CD8-positive, alpha-beta memory T cell (primary cell): ENCODE results near the gene SH2B3. TPM values are rescaled to one million over a fixed set of nuclear protein-coding genes. Genes with fewer than 3 reads are reported as not detected.
"Not testable (repeated sequence)": the region's sequence is repeated elsewhere in the genome, so short reads cannot be mapped to it uniquely, and the experiment has no call there.

Experiments used
- CTCF ChIA-PET: fragments of 350-600 bp; sonication (Branson Sonifier 250); formaldehyde crosslinking; loops from one replicate; lab custom pipeline; 2021; ENCODE audit warnings: antibody characterized with exemption; lab: Charles Lee
- POLR2A ChIA-PET: fragments of 350-600 bp; sonication (Branson Sonifier 250); formaldehyde crosslinking; loops from one replicate; lab custom pipeline; 2021; ENCODE audit warnings: antibody characterized with exemption; lab: Charles Lee
- DNase-seq, 5 donors: peaks; one replicate each; pipeline versions ENCODE4 v3.0.0 to v3.0.0-alpha.2; 2020 to 2022; ENCODE audit warnings: mixed read lengths in 1 of 5
- H3K27ac ChIP-seq: one replicate; pipeline ENCODE4 v1.7.0; 2013; ENCODE audit warnings: low read depth, mild to moderate bottlenecking, low read length, moderate library complexity
- H3K27me3 ChIP-seq: 2 replicates; pipeline ENCODE4 v1.7.0; 2013; ENCODE audit warnings: low read length, mild to moderate bottlenecking; ENCODE audit not compliant: insufficient read depth, poor library complexity, severe bottlenecking
- H3K36me3 ChIP-seq: 2 replicates; pipeline ENCODE4 v1.7.0; 2013; ENCODE audit warnings: mild to moderate bottlenecking, low read length, moderate library complexity; ENCODE audit not compliant: insufficient read depth
- H3K4me1 ChIP-seq: 2 replicates; pipeline ENCODE4 v1.7.0; 2013; ENCODE audit warnings: mild to moderate bottlenecking, low read length, moderate library complexity; ENCODE audit not compliant: insufficient read depth
- H3K4me3 ChIP-seq: 2 replicates; pipeline ENCODE4 v1.7.0; 2013; ENCODE audit warnings: mild to moderate bottlenecking, low read length
- H3K9me3 ChIP-seq: 2 replicates; pipeline ENCODE4 v1.7.0; 2013; ENCODE audit warnings: mild to moderate bottlenecking, low read length
- H3K27ac Mint-ChIP-seq, 8 donors: one replicate each; pipeline ENCODE4 v1.8.0; 2020 to 2021; ENCODE audit warnings: mixed read lengths in 8 of 8, mild to moderate bottlenecking in 6 of 8, inconsistent platforms in 3 of 8, moderate library complexity in 3 of 8
- H3K27me3 Mint-ChIP-seq, 2 donors: one replicate each; pipeline ENCODE4 v1.8.0; 2020 to 2021; ENCODE audit warnings: mixed read lengths in 2 of 2, mild to moderate bottlenecking in 1 of 2, moderate library complexity in 1 of 2
- H3K36me3 Mint-ChIP-seq, 3 donors: one replicate each; pipeline ENCODE4 v1.8.0; 2020 to 2021; ENCODE audit warnings: mixed read lengths in 3 of 3, inconsistent platforms in 1 of 3, mild to moderate bottlenecking in 1 of 3
- H3K4me1 Mint-ChIP-seq, 3 donors: one replicate each; pipeline ENCODE4 v1.8.0; 2020 to 2021; ENCODE audit warnings: mixed read lengths in 3 of 3, inconsistent platforms in 1 of 3, mild to moderate bottlenecking in 1 of 3
- H3K4me3 Mint-ChIP-seq, 7 donors: one replicate each; pipeline ENCODE4 v1.8.0; 2020 to 2021; ENCODE audit warnings: mixed read lengths in 7 of 7, mild to moderate bottlenecking in 6 of 7, moderate library complexity in 4 of 7, inconsistent platforms in 2 of 7
- H3K9me3 Mint-ChIP-seq, 5 donors: one replicate each; pipeline ENCODE4 v1.8.0; 2020 to 2022; ENCODE audit warnings: mixed read lengths in 5 of 5, mild to moderate bottlenecking in 3 of 5, moderate library complexity in 2 of 5, inconsistent platforms in 1 of 5
- polyA plus RNA-seq: library from polyadenylated mRNA; unstranded; fragments of 300-500 nt; fragmentation: Illumina TruSeq; gene quantifications from one replicate; pipeline ENCODE4 v1.2.3, GENCODE V29; 2021
- total RNA-seq, 2 experiments: library from RNA; stranded (reverse); gene quantifications; one replicate each; pipeline ENCODE4 v1.2.3, GENCODE V29; 2021

The SH2B3 gene
- total and polyA plus RNA-seq, 3 experiments from 2014 or later, result 11.1 to 48.9 (median 46.8) TPM

DNA sequence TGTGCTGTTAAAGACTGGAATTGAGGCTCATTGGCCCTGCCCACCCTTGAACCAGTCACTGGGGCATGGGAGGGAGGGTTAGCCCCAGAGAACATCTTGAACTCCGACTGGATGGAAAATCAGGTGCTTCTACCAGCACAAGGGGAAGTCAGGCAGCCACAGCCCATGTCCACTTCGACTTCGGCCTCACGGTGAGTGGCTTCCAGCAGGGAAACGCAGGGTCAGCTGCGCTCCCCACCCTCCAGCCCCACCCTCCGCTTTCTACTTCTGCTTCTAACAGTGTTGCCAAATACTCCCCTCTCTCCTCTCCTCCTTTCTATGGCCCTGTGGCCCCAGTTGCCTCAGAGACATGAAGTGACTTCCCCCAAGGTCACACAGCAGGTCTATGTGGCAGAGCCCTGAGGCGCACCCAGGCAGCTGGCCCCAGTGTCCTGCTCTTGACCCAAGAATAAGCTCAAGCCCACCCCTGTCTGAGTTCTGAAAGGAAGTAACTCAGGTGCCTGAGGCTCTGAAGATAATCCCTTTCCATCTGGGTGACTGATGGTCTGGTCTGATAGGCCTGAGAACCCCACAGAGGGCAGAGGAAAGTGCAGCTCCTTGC lies 11.9 kb upstream of the SH2B3 start:
- CTCF ChIA-PET, result interaction anchor here (0.9 to 27.8 kb wide), 2 partner anchors 55 to 419 kb away, joined by 3 to 1032 read pairs; no protein-coding TSS in a partner anchor
- POLR2A ChIA-PET, result no interaction called here
- H3K36me3 Mint-ChIP-seq, result no peaks in the 10 kb centered on the region
- Histone ChIP-seq H3K4me3 (no peak overlapping the region), H3K4me1 (peaks cover 8% of the 10 kb centered on the region), H3K9me3 (no peaks in the 10 kb centered on the region), H3K27me3 (no peaks in the 10 kb centered on the region), H3K36me3 (no peaks in the 10 kb centered on the region), H3K27ac (no peak overlapping the region)
- no peak for DNase-seq
- peaks cover 0 to 2% (median 0%) of the 10 kb centered on the region in 5 donors for H3K9me3 Mint-ChIP-seq
- no peak overlapping the region for H3K4me3 Mint-ChIP-seq
- peaks cover 0 to 7% of the 10 kb centered on the region in 2 donors for H3K27me3 Mint-ChIP-seq
- H3K4me1 Mint-ChIP-seq, result peaks cover 6 to 14% (median 6%) of the 10 kb centered on the region in 3 donors
- no peak overlapping the region for H3K27ac Mint-ChIP-seq

DNA sequence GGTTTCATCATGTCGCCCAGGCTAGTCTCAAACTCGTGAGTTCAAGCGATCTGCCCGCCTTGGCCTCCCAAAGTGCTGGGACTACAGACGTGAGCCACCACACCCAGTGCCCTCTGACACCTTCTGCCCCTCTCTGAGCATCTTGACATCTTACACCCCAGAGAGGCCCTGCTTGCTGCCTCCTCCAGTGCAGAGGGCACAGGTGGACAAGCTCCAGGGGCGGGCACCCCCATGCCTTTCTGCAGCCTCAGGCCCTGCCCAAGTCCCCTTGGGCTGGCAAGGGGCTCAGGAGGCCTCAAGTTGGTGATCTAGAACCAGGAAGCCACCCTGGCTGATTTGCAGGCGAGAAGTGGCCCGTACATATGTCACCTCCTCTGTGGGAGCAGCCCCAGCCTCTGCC lies 11.2 kb upstream of the SH2B3 start:
- Histone ChIP-seq H3K27ac (no peak overlapping the region), H3K27me3 (no peaks in the 10 kb centered on the region), H3K9me3 (no peaks in the 10 kb centered on the region), H3K4me1 (peaks cover 8% of the 10 kb centered on the region), H3K4me3 (no peak overlapping the region), H3K36me3 (no peaks in the 10 kb centered on the region)
- Mint-ChIP-seq H3K4me3 (no peak overlapping the region), H3K36me3 (no peaks in the 10 kb centered on the region), H3K27me3 (peaks cover 0 to 7% of the 10 kb centered on the region in 2 donors), H3K4me1 (peaks cover 6 to 19% (median 6%) of the 10 kb centered on the region in 3 donors), H3K27ac (no peak overlapping the region), H3K9me3 (peaks cover 0 to 2% (median 0%) of the 10 kb centered on the region in 5 donors)
- no peak for DNase-seq
- CTCF ChIA-PET, result interaction anchor here (3.8 to 27.8 kb wide), 2 partner anchors 54 to 135 kb away, joined by 75 to 1032 read pairs; no protein-coding TSS in a partner anchor
- POLR2A ChIA-PET, result no interaction called here

DNA sequence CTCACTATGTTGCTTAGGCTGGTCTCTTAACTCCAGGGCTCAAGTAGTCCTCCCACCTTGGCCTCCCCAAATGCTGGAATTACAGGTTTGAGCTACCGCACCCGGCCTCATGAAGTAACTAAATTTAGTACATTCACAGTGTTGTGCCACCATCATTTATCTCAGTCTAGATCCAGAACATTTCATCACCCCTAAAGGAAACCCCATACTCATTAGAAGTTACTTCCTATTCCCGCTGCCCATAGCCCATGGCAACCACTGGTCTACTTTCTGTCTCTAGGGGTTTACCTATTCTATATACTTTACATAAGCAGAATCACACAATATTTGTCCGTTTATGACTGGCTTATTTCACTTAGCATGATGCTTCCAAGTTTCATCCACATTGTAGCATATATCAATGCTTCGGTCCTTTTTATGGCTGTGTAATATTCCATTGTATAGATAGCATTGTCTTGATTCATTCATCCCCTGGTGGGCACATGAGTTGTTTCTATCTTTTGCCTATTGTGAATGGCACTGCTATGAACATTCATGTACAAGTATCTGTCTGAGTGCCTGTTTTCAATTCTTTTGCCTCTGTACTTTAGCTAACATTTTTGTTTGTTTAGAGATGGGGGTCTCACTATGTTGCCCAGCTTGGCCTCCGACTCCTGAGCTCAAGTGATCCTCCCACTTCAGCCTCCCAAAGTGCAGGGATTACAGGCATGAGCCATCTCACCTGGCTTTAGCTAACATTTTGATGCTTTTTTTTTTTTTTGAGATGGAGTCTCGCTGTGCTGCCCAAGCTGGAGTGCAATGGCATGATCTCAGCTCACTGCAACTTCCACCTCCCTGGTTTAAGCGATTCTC lies 10.2 kb upstream of the SH2B3 start:
- CTCF ChIA-PET, result interaction anchor here (1.0 to 27.8 kb wide), 15 partner anchors 9 to 417 kb away, joined by 3 to 1032 read pairs (median 10); partner anchors contain the start of gene PHETA1
- no peaks in the 10 kb centered on the region for H3K36me3 Mint-ChIP-seq
- Histone ChIP-seq H3K4me3 (no peak overlapping the region), H3K27ac (no peak overlapping the region), H3K36me3 (no peaks in the 10 kb centered on the region), H3K4me1 (peaks cover 8% of the 10 kb centered on the region), H3K9me3 (no peaks in the 10 kb centered on the region), H3K27me3 (no peaks in the 10 kb centered on the region)
- peaks cover 6 to 21% (median 7%) of the 10 kb centered on the region in 3 donors for H3K4me1 Mint-ChIP-seq
- no peak overlapping the region for H3K27ac Mint-ChIP-seq
- peaks cover 0 to 7% of the 10 kb centered on the region in 2 donors for H3K27me3 Mint-ChIP-seq
- no peak overlapping the region for H3K4me3 Mint-ChIP-seq
- POLR2A ChIA-PET, result no interaction called here
- H3K9me3 Mint-ChIP-seq, result peaks cover 0 to 2% (median 0%) of the 10 kb centered on the region in 5 donors
- DNase-seq, result no peak

GRCh38 chr12:111396271-111396670 lies 9.5 kb upstream of the SH2B3 start:
- not testable (repeated sequence) for H3K4me1 ChIP-seq, H3K9me3 ChIP-seq, H3K36me3 ChIP-seq, H3K4me3 Mint-ChIP-seq, H3K27ac ChIP-seq, H3K27ac Mint-ChIP-seq, DNase-seq, H3K36me3 Mint-ChIP-seq, H3K4me3 ChIP-seq, H3K27me3 Mint-ChIP-seq, H3K9me3 Mint-ChIP-seq, H3K27me3 ChIP-seq
- ChIA-PET POLR2A (interaction anchor here (0.6 to 1.4 kb wide), 2 partner anchors 56 to 84 kb away, joined by 5 to 8 read pairs; no protein-coding TSS in a partner anchor), CTCF (interaction anchor here (0.9 to 27.8 kb wide), 35 partner anchors 9 to 417 kb away, joined by 3 to 1032 read pairs (median 7); partner anchors contain the start of gene PHETA1)
- peaks cover 6 to 21% (median 7%) of the 10 kb centered on the region in 3 donors for H3K4me1 Mint-ChIP-seq

- Histone ChIP-seq H3K36me3 (no peaks in the 10 kb centered on the region), H3K4me1 (peaks cover 8% of the 10 kb centered on the region), H3K4me3 (no peak overlapping the region), H3K27ac (peak overlapping the region; percentile 43), H3K27me3 (no peaks in the 10 kb centered on the region), H3K9me3 (no peaks in the 10 kb centered on the region)
- Mint-ChIP-seq H3K36me3 (no peaks in the 10 kb centered on the region), H3K4me1 (peaks cover 6 to 21% (median 7%) of the 10 kb centered on the region in 3 donors), H3K9me3 (peaks cover 0 to 2% (median 0%) of the 10 kb centered on the region in 5 donors), H3K27ac (peak overlapping the region in 4 of 8 donors; percentile 21 to 84 (median 43)), H3K4me3 (peak overlapping the region in 6 of 7 donors; percentile 47 to 87 (median 77)), H3K27me3 (peaks cover 0 to 5% of the 10 kb centered on the region in 2 donors)
- DNase-seq, result peak; percentile 81 to 90 (median 84)
- ChIA-PET CTCF (interaction anchor here (0.7 to 27.8 kb wide), 40 partner anchors 8 to 419 kb away, joined by 3 to 1032 read pairs (median 5); partner anchors contain the start of gene PHETA1), POLR2A (interaction anchor here (0.6 to 1.4 kb wide), 4 partner anchors 38 to 83 kb away, joined by 3 to 8 read pairs (median 4); no protein-coding TSS in a partner anchor)
Observed at GRCh38 chr12:111396726-111397445, 8.8 kb upstream of the SH2B3 start.

DNA sequence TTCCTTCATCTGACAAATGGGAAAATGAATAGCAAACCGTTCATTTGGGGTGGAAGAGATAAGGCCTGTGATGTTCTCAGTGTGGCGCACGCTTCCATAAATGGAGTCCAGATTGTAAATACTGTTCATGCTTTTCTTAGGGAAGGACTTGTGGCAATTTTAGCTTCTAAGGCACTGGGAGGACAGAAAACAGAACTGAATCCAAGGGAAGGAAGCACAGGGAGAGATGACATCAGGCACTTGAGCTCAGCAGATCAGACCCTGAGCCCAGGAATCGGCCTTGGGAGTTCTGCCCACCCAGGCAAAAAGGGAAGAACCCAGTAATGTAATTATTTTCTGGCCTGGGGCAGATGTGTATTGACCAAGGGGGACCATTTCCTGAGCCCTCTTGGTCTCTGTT lies 7.2 kb upstream of the SH2B3 start:
- H3K27me3 ChIP-seq, result no peaks in the 10 kb centered on the region
- H3K36me3 ChIP-seq, result no peaks in the 10 kb centered on the region
- CTCF ChIA-PET, result interaction anchor here (0.7 to 27.8 kb wide), 4 partner anchors 13 to 129 kb away, joined by 4 to 1032 read pairs (median 18); no protein-coding TSS in a partner anchor
- no peaks in the 10 kb centered on the region for H3K9me3 ChIP-seq
- Mint-ChIP-seq H3K36me3 (no peaks in the 10 kb centered on the region), H3K9me3 (peaks cover 0 to 2% (median 0%) of the 10 kb centered on the region in 5 donors), H3K27me3 (peaks cover 0 to 5% of the 10 kb centered on the region in 2 donors), H3K27ac (peak overlapping the region in 1 of 8 donors; percentile 62), H3K4me3 (peak overlapping the region in 1 of 7 donors; percentile 12), H3K4me1 (peaks cover 15 to 29% (median 16%) of the 10 kb centered on the region in 3 donors)
- POLR2A ChIA-PET, result no interaction called here
- H3K4me3 ChIP-seq, result no peak overlapping the region
- DNase-seq, result no peak
- no peak overlapping the region for H3K27ac ChIP-seq
- peaks cover 16% of the 10 kb centered on the region for H3K4me1 ChIP-seq

DNA sequence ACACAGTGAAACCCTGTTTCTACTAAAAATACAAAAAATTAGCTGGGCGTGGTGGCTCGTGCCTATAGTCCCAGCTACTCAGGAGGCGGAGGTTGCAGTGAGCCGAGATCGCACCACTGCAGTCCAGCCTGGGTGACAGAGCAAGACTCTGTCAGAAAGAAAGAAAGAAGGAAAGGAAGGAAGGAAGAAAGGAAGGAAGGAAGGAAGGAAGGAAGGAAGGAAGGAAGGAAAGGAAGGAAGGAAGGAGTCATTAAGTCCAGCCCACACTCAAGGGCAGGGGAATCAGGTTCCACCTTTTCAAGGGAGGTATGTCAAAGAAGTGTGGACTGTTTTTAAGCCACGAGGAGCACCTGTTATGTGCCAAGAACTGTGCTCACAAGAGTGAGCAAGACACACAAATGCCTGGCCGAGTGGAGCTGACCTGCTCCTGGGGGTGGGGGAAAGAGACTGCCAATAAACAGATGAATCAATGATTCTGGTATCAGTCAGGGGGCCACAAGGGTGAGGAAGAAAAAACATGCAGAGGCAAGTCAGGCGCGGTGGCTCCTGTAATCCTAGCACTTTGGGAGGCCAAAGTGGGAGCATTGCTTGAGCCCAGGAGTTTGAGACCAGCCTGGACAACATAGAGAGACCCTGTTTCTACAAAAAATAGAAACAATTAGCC lies 5.8 kb upstream of the SH2B3 start:
- H3K4me1 ChIP-seq, result peaks cover 30% of the 10 kb centered on the region
- H3K4me3 ChIP-seq, DNase-seq, H3K27ac ChIP-seq, H3K27me3 Mint-ChIP-seq, H3K36me3 Mint-ChIP-seq, H3K9me3 Mint-ChIP-seq, H3K36me3 ChIP-seq, H3K9me3 ChIP-seq, POLR2A ChIA-PET, H3K27me3 ChIP-seq: not testable (repeated sequence)
- CTCF ChIA-PET, result interaction anchor here (0.6 to 27.8 kb wide), 3 partner anchors 13 to 271 kb away, joined by 3 to 1032 read pairs (median 4); no protein-coding TSS in a partner anchor
- Mint-ChIP-seq H3K4me1 (peaks cover 28 to 43% (median 28%) of the 10 kb centered on the region in 3 donors), H3K27ac (peak overlapping the region in 5 of 8 donors; percentile 12 to 86 (median 71)), H3K4me3 (peak overlapping the region in 1 of 7 donors; percentile 22)
